GM12801 (cell line): ENCODE data around the gene GLIPR1.

ENCODE experiments used
- CTCF ChIP-seq: IDR thresholded peaks from one replicate; pipeline ENCODE4 v1.5.1; 2011; ENCODE audit warnings: control low read depth; ENCODE audit not compliant: insufficient read length; ENCODE audit errors: extremely low read depth

Gene GLIPR1

GRCh38 chr12:75444429-75445136 is 36.0 kb upstream of the GLIPR1 start:
- TF ChIP-seq CTCF, result no peak

GRCh38 chr12:75446857-75447256 is 33.7 kb upstream of the GLIPR1 start:
- TF ChIP-seq CTCF, result no peak

GRCh38 chr12:75447691-75448393 is 32.7 kb upstream of the GLIPR1 start:
- TF ChIP-seq CTCF, result no peak

GRCh38 chr12:75452675-75453330 is 27.8 kb upstream of the GLIPR1 start:
- no peak for TF ChIP-seq CTCF

DNA sequence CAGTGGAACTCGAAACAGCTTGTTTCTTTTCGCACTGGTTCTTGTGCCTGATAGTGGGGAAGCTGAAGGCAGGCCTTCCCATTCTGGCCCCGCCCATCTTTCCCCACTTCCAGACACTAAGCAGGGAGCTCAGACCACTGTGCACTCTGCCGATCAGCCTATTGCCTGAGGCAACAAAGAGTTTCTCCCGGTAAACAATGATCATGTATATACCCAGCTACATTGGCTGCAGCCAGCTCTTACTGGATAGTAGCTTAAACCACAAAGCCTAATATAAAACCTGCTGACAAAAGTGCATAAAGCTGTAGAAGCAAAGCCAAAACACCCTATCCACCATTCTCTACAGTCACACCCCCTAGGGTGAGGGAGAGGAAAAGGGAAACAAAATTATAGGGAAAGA is 24.7 kb upstream of the GLIPR1 start:
- no peak for TF ChIP-seq CTCF

GRCh38 chr12:75457191-75457590 is 23.4 kb upstream of the GLIPR1 start:
- TF ChIP-seq CTCF, result no peak

GRCh38 chr12:75459755-75460154 is 20.8 kb upstream of the GLIPR1 start:
- no peak for TF ChIP-seq CTCF
